ENCODE results near the gene GPATCH3. TPM values are rescaled to one million over a fixed set of nuclear protein-coding genes. Genes with fewer than 3 reads are reported as not detected.

GPATCH3 gene
- total RNA-seq, 1 donor from 2014 or later: 18.1 TPM

DNA sequence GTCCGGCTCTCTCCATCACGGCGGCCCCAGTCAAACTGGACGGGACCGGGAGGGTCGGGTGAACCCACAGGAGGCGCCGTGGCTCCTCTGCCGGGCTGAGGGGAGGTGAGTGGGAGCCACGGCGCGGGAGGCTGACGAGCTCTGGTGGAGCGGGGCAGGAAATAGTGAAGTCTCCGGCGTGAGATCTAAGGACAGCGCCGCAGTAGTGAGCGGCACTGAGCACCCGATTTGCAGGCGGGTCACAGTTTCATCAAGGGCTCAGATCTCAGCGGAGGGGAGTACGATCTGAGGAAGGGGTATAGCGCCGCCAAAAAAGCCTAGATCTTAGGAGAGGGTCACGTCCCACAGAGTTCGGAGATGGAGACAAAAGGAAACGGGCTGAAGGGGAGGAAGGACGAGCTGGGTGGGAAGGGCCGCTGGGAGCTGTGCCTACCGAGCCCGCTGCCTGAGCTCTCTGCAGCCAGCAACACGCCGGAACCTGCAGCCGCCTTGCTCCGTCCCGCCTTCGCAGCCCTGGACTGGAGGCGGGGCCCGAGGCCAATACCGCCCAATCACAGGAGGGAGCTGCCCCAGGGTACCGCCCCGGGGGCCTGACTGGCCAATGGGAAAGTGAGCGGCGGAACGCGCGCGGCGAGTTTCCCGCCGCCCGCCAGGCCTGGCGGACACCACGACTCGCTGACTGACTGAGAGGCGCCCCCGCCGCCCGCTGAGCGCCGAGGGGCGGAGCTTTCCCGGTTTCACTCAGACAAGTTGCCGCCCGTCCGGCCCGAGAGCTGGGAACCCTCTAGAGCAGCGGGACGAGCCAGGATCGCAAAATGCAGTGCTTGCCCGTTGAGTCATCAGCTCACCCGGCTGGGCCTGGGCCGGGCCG, 35.4 kb downstream of the GPATCH3 start:
- peak; percentile 99 for DNase-seq
- H3K4me1 ChIP-seq: peaks cover 13% of the 10 kb centered on the region
- peak overlapping the region; percentile 97 for H3K27ac ChIP-seq
- peak; percentile 94 for ATAC-seq
- H3K36me3 ChIP-seq: no peaks in the 10 kb centered on the region
- no peaks in the 10 kb centered on the region for H3K27me3 ChIP-seq
- peak overlapping the region; percentile 64 for H3K4me3 ChIP-seq
- H3K9me3 ChIP-seq: no peaks in the 10 kb centered on the region
- TF ChIP-seq, protein P1, sequence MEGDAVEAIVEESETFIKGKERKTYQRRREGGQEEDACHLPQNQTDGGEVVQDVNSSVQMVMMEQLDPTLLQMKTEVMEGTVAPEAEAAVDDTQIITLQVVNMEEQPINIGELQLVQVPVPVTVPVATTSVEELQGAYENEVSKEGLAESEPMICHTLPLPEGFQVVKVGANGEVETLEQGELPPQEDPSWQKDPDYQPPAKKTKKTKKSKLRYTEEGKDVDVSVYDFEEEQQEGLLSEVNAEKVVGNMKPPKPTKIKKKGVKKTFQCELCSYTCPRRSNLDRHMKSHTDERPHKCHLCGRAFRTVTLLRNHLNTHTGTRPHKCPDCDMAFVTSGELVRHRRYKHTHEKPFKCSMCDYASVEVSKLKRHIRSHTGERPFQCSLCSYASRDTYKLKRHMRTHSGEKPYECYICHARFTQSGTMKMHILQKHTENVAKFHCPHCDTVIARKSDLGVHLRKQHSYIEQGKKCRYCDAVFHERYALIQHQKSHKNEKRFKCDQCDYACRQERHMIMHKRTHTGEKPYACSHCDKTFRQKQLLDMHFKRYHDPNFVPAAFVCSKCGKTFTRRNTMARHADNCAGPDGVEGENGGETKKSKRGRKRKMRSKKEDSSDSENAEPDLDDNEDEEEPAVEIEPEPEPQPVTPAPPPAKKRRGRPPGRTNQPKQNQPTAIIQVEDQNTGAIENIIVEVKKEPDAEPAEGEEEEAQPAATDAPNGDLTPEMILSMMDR (IDR thresholded peaks at IDR 0.05): no peak
- intact Hi-C loops (cut with DNase I): no loop called here

DNA sequence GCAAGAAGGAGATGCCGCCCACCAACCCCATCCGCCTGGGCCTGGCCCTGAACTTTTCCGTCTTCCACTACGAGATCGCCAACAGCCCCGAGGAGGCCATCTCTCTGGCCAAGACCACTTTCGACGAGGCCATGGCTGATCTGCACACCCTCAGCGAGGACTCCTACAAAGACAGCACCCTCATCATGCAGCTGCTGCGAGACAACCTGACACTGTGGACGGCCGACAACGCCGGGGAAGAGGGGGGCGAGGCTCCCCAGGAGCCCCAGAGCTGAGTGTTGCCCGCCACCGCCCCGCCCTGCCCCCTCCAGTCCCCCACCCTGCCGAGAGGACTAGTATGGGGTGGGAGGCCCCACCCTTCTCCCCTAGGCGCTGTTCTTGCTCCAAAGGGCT, 36.6 kb downstream of the GPATCH3 start:
- DNase-seq (no peak), ATAC-seq (no peak)
- peak overlapping the region; percentile 64 for H3K4me3 ChIP-seq
- TF ChIP-seq, protein P1 (IDR thresholded peaks at IDR 0.05): no peak
- peak overlapping the region; percentile 87 for H3K27ac ChIP-seq
- no peaks in the 10 kb centered on the region for H3K9me3 ChIP-seq
- no peaks in the 10 kb centered on the region for H3K36me3 ChIP-seq
- intact Hi-C loops (cut with DNase I): no loop called here
- no peaks in the 10 kb centered on the region for H3K27me3 ChIP-seq
- peaks cover 13% of the 10 kb centered on the region for H3K4me1 ChIP-seq

GRCh38 chr1:26862781-26863684, 37.2 kb downstream of the GPATCH3 start, which contains the start of gene SFN:
TSS of gene SFN (plus strand) at chr1:26863149. CDS start at chr1:26863213, 64 bp downstream.
- no peaks in the 10 kb centered on the region for H3K27me3 ChIP-seq
- intact Hi-C loops (cut with DNase I): no loop called here
- peak; percentile 92 for DNase-seq
- H3K4me3 ChIP-seq: peak within 1 kb of the TSS; percentile 64
- peak; percentile 75 for ATAC-seq
- peak within 1 kb of the TSS; percentile 87 for H3K27ac ChIP-seq
- H3K4me1 ChIP-seq: peaks cover 13% of the 10 kb centered on the region
- no peaks in the 10 kb centered on the region for H3K9me3 ChIP-seq
- TF ChIP-seq, protein P1 (IDR thresholded peaks at IDR 0.05): peak; percentile 40
- H3K36me3 ChIP-seq: no peaks in the 10 kb centered on the region

GRCh38 chr1:26861889-26862378, 38.3 kb downstream of the GPATCH3 start:
- Histone ChIP-seq H3K27ac (peak overlapping the region; percentile 78), H3K36me3 (no peaks in the 10 kb centered on the region), H3K4me1 (peaks cover 13% of the 10 kb centered on the region), H3K27me3 (no peaks in the 10 kb centered on the region), H3K9me3 (no peaks in the 10 kb centered on the region), H3K4me3 (no peak overlapping the region)
- ATAC-seq (no peak), DNase-seq (peak; percentile 73)
- TF ChIP-seq, protein P1 (IDR thresholded peaks at IDR 0.05): no peak
- intact Hi-C loops (cut with DNase I): no loop called here

GRCh38 chr1:26861286-26861701, 39.0 kb downstream of the GPATCH3 start:
- H3K27me3 ChIP-seq: no peaks in the 10 kb centered on the region
- peaks cover under 1% of the 10 kb centered on the region for H3K36me3 ChIP-seq
- H3K4me3 ChIP-seq: no peak overlapping the region
- ATAC-seq: no peak
- intact Hi-C loops (cut with DNase I): no loop called here
- no peak for DNase-seq
- H3K9me3 ChIP-seq: no peaks in the 10 kb centered on the region
- no peak overlapping the region for H3K27ac ChIP-seq
- TF ChIP-seq, protein P1 (IDR thresholded peaks at IDR 0.05): no peak
- H3K4me1 ChIP-seq: peaks cover 13% of the 10 kb centered on the region

Measured in upper lobe of right lung (tissue), 1 donor.